Aorta (tissue), 5 donors: ENCODE data around the gene NIN. TPM values are rescaled to one million over a fixed set of nuclear protein-coding genes. Genes with fewer than 3 reads are reported as not detected.

Experiments
- ATAC-seq: fragments of 200-7000 bp; cut with Tn5 transposase; one replicate; pipeline ENCODE4 v1.9.1; 2022; ENCODE audit warnings: moderate library complexity; ENCODE audit not compliant: low FRiP score
- DNase-seq, 2 donors: peaks; one replicate each; pipeline ENCODE4 v3.0.0-alpha.2; 2020
- H3K27ac ChIP-seq, 2 donors: one replicate each; pipeline ENCODE4 v1.5.1; 2013; ENCODE audit warnings: low read length in 2 of 2, mild to moderate bottlenecking in 2 of 2, moderate library complexity in 2 of 2, control low read depth in 1 of 2, inconsistent platforms in 1 of 2, low read depth in 1 of 2
- H3K27me3 ChIP-seq, 2 donors: one replicate each; pipeline ENCODE4 v1.6.1; 2013; ENCODE audit warnings: control low read depth in 1 of 2, low read length in 1 of 2, mild to moderate bottlenecking in 1 of 2, moderate library complexity in 1 of 2; ENCODE audit not compliant: insufficient read depth in 2 of 2, control insufficient read depth in 1 of 2
- H3K36me3 ChIP-seq, 2 donors: one replicate each; pipeline ENCODE4 v1.6.1; 2013; ENCODE audit warnings: control low read depth in 1 of 2, low read length in 1 of 2, mild to moderate bottlenecking in 1 of 2; ENCODE audit not compliant: insufficient read depth in 2 of 2, control insufficient read depth in 1 of 2
- H3K4me1 ChIP-seq, 2 donors: one replicate each; pipeline ENCODE4 v1.6.1; 2013; ENCODE audit warnings: low read length in 2 of 2, control low read depth in 1 of 2, mild to moderate bottlenecking in 1 of 2, moderate library complexity in 1 of 2; ENCODE audit not compliant: insufficient read depth in 2 of 2, control insufficient read depth in 1 of 2
- H3K4me3 ChIP-seq, 2 donors: one replicate each; pipeline ENCODE4 v1.5.1; 2013; ENCODE audit warnings: low read length in 2 of 2, control low read depth in 1 of 2, mild to moderate bottlenecking in 1 of 2
- H3K9me3 ChIP-seq: one replicate; pipeline ENCODE4 v1.6.1; 2013; ENCODE audit warnings: mild to moderate bottlenecking, low read length; ENCODE audit not compliant: control insufficient read depth
- WGBS, 2 donors: extraction: QIAGEN DNeasy Blood & Tissue Kit; methylation state at CpG; one replicate each; pipeline ENCODE4 v1.1.7; 2013; 5-methylcytosine and 5-hydroxymethylcytosine counted together
- intact Hi-C, 2 donors: fragments of 100-400 bp; cut with DNase I; formaldehyde crosslinking; loops; one replicate each; pipeline versions ENCODE4 v1.14.2 to v1.15.0; 2022
- polyA plus RNA-seq, 2 donors: library from polyadenylated mRNA; stranded (reverse); fragments of 200-250 nt; gene quantifications; one replicate each; pipeline ENCODE4 v1.2.3, GENCODE V29; 2013
- total RNA-seq, 2 donors: library from RNA; stranded (reverse); fragmentation: NEBNext Ultra II Directional; extraction: Animal tissue kit (Norgen Biotek cat#: 25700); gene quantifications; one replicate each; pipeline ENCODE4 v1.2.1, GENCODE V29; 2021
- donor health status: healthy with polysubstance abuse.
- donor health status: Bipolar disorder and iron deficiency.
- donor health status: DM: no; HTN: no; CAD: no.
- donor health status: DM: no; HTN: no; CAD: no.
- donor health status: DM: yes; HTN: yes; CAD: no.

Gene NIN
- total and polyA plus RNA-seq, 4 donors, result 7.7 to 57.7 (median 31.2) TPM

DNA sequence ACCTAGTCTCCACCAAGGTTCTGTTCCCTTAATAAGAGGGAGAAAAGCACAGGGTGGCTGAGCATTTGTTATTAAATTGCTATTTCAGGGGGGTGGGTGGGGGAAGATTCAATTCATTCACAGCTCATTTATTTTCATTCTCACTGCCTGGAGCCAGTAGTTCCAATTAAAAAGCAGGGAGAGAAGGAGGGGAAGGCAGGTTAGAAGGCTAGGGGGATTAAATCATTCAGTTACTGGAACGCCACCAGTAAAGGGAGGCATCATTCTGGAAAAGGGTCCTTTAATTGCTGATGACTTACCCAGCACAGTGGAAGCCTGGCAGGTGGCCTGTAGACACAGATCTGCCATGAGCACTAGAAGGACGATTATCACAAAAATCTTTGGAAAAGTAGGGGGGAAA, 47.4 kb downstream of the NIN start:
- intact Hi-C loops, result no loop called here
- no peak for DNase-seq
- 73 to 76% methylated on average over 2 of the region's 2 CpGs for WGBS, 2 donors
- no peaks in the 10 kb centered on the region for H3K36me3 ChIP-seq
- H3K9me3 ChIP-seq, result no peaks in the 10 kb centered on the region
- H3K27me3 ChIP-seq, result no peaks in the 10 kb centered on the region
- H3K4me3 ChIP-seq, result no peak overlapping the region
- peaks cover 0 to 1% of the 10 kb centered on the region in 2 donors for H3K4me1 ChIP-seq
- H3K27ac ChIP-seq, result no peak overlapping the region
- ATAC-seq, result no peak

- H3K4me1 ChIP-seq, result no peaks in the 10 kb centered on the region
- WGBS, 2 donors, result 87 to 91% methylated on average over 4 of the region's 4 CpGs
- no peak for ATAC-seq
- no peaks in the 10 kb centered on the region for H3K36me3 ChIP-seq
- H3K27me3 ChIP-seq, result no peaks in the 10 kb centered on the region
- no peak overlapping the region for H3K27ac ChIP-seq
- intact Hi-C loops, result no loop called here
- no peak overlapping the region for H3K4me3 ChIP-seq
- no peak for DNase-seq
- H3K9me3 ChIP-seq, result no peaks in the 10 kb centered on the region
These were observed 50.6 kb downstream of the NIN start for GRCh38 chr14:50780393-50780792.

DNA sequence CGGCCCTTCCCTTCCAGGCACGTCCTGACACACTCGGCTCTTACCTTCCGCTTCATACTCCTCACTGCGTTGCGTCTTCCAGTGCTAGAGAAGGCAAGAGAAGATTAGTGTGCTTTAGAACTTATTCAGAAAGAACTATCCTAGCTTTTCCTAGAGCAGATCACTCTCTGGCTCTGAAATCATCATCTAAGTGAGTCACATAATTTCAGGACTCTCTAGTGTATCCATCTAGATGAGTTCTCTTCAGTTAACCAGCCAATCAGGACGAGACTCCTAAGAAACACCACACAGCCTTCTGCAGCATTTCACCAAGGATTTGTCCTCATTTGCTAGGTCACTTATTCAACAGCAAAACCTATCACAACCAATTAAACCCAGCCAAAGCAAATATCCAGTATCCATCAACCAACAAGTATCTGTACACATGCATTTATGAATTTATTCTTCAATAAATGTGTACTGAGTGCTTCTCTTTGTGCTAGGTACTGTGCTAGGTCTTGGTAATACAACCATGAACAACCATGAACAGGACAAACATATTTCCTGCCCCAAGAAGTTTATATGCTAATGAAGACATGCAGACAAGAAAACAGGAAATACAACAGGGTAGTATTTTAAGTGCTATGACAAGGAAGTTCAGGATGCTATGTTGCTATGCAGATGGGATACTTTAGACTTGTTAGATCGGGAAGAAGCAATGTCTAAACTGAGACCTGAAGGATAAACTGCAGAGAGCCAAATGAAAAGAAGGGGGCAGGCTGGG, 52.1 kb downstream of the NIN start:
- intact Hi-C loops, result loop anchor here (2.0 to 5.0 kb wide), 6 partner anchors 42 to 237 kb away; partner anchors contain the start of gene SAV1 (in 1 of the 2)
- H3K4me3 ChIP-seq, result no peak overlapping the region
- no peak overlapping the region for H3K27ac ChIP-seq
- no peaks in the 10 kb centered on the region for H3K36me3 ChIP-seq
- H3K4me1 ChIP-seq, result peaks cover 2 to 3% of the 10 kb centered on the region in 2 donors
- H3K9me3 ChIP-seq, result no peaks in the 10 kb centered on the region
- no peaks in the 10 kb centered on the region for H3K27me3 ChIP-seq
- 85 to 87% methylated on average over 8 of the region's 8 CpGs for WGBS, 2 donors
- DNase-seq, result no peak
- ATAC-seq, result no peak

- ATAC-seq (no peak), DNase-seq (no peak)
- H3K4me1 ChIP-seq, result peaks cover 2 to 3% of the 10 kb centered on the region in 2 donors
- intact Hi-C loops, result loop anchor here (5.0 kb wide), 5 partner anchors 39 to 234 kb away; partner anchors contain the start of gene SAV1 (in 1 of the 2)
- H3K27ac ChIP-seq, result peak overlapping the region in 1 of 2 donors; percentile 18
- no peak overlapping the region for H3K4me3 ChIP-seq
- no peaks in the 10 kb centered on the region for H3K36me3 ChIP-seq
- no peaks in the 10 kb centered on the region for H3K27me3 ChIP-seq
- H3K9me3 ChIP-seq, result no peaks in the 10 kb centered on the region
These were observed 54.4 kb downstream of the NIN start for GRCh38 chr14:50776522-50776921.

GRCh38 chr14:50775357-50775756, 55.6 kb downstream of the NIN start:
- intact Hi-C loops, result loop anchor here (2.0 to 5.0 kb wide), 6 partner anchors 19 to 233 kb away; partner anchors contain the start of gene SAV1 (in 1 of the 2)

DNA sequence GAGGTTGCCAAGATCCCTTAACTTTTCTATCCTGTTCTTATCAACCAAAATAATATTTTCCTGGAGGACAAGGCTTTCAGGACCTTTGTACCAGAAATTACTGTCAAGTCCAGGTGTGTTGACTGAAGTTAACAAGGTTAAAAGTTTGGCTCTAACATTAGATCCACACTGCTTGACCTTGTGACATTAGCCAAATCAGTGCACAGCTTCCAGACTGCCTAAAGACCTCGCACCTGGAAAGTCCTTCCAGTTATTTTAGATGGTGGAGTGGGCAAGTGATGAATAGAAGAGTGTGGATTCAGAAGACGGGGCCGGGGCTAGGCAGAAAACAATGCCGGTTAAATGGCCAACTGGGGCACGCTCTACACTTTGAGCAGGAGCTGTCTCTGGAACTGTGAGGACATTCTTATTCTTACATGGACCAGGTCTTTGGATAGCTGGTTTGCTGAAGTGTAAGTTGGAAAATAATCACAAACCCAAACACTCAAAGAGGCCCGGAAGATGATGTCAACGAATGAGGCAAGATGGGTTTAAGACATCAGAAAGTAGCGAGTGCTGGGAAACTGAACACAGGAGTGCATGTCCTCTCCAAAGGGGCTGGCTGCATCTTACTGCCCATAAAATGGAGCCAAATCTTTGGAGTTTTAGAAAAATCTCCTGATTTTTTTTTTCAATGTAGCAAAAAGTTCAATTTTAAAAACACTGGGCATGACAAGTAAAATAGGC, 56.3 kb downstream of the NIN start:
- 49 to 51% methylated on average over 8 of the region's 8 CpGs for WGBS, 2 donors
- Histone ChIP-seq H3K9me3 (no peaks in the 10 kb centered on the region), H3K27me3 (no peaks in the 10 kb centered on the region), H3K4me1 (peaks cover 2 to 3% of the 10 kb centered on the region in 2 donors), H3K4me3 (peak overlapping the region in 1 of 2 donors; percentile 30), H3K36me3 (no peaks in the 10 kb centered on the region), H3K27ac (peak overlapping the region; percentile 73 to 96)
- intact Hi-C loops, result loop anchor here (2.0 to 5.0 kb wide), 6 partner anchors 18 to 232 kb away; partner anchors contain the start of gene SAV1 (in 2 of the 2)
- ATAC-seq (peak; percentile 27), DNase-seq (no peak)

More at GRCh38 chr14:50775357-50775756, 55.6 kb downstream of the NIN start:
- peaks cover 2 to 3% of the 10 kb centered on the region in 2 donors for H3K4me1 ChIP-seq
- peak; percentile 15 for ATAC-seq
- H3K9me3 ChIP-seq, result no peaks in the 10 kb centered on the region
- no peak for DNase-seq
- no peaks in the 10 kb centered on the region for H3K36me3 ChIP-seq
- no peaks in the 10 kb centered on the region for H3K27me3 ChIP-seq
- WGBS, 2 donors, result 4 to 10% methylated on average over 2 of the region's 2 CpGs
- peak overlapping the region; percentile 73 to 96 for H3K27ac ChIP-seq
- peak overlapping the region in 1 of 2 donors; percentile 30 for H3K4me3 ChIP-seq

- WGBS, 2 donors, result 51 to 53% methylated on average over 7 of the region's 7 CpGs
- peak; percentile 78 for ATAC-seq
- Histone ChIP-seq H3K36me3 (no peaks in the 10 kb centered on the region), H3K4me1 (peaks cover 3 to 4% of the 10 kb centered on the region in 2 donors), H3K9me3 (no peaks in the 10 kb centered on the region), H3K4me3 (no peak overlapping the region), H3K27me3 (no peaks in the 10 kb centered on the region), H3K27ac (peak overlapping the region in 1 of 2 donors; percentile 42)
- DNase-seq, result peak in 1 of 2 donors; percentile 77
- intact Hi-C loops, result loop anchor here (2.0 to 5.0 kb wide), 3 partner anchors 17 to 157 kb away; partner anchors contain the start of gene SAV1 (in 1 of the 2)
These were observed 57.1 kb downstream of the NIN start for GRCh38 chr14:50773632-50774541.

GRCh38 chr14:50772412-50772811, 58.5 kb downstream of the NIN start:
- peaks cover 3 to 4% of the 10 kb centered on the region in 2 donors for H3K4me1 ChIP-seq
- H3K36me3 ChIP-seq, result no peaks in the 10 kb centered on the region
- no peaks in the 10 kb centered on the region for H3K27me3 ChIP-seq
- peak overlapping the region in 1 of 2 donors; percentile 30 for H3K27ac ChIP-seq
- no peak overlapping the region for H3K4me3 ChIP-seq
- intact Hi-C loops, result loop anchor here (5.0 kb wide), 2 partner anchors 105 to 155 kb away; partner anchors contain the start of gene SAV1 (in 1 of the 2)
- no peak for ATAC-seq
- H3K9me3 ChIP-seq, result no peaks in the 10 kb centered on the region
- WGBS, 2 donors, result 68 to 69% methylated on average over 7 of the region's 7 CpGs
- DNase-seq, result no peak
